Vagina (tissue), 2 donors: ENCODE data around the gene IGSF9.

Experiments used
- CTCF ChIP-seq, 3 experiments: fragments of 450-650 bp in 2 of 3; fragments of 200-600 bp in 1 of 3; sonication (generic) in 1 of 3; IDR thresholded peaks; one replicate each; pipeline ENCODE4 v1.5.1; 2017 to 2019; ENCODE audit warnings: antibody characterized with exemption in 3 of 3, mild to moderate bottlenecking in 2 of 3, moderate library complexity in 2 of 3
- POLR2A ChIP-seq, 2 donors: fragments of 450-650 bp; IDR thresholded peaks; one replicate each; pipeline ENCODE4 v1.6.1; 2017; ENCODE audit warnings: antibody characterized with exemption in 2 of 2, mild to moderate bottlenecking in 2 of 2, moderate library complexity in 2 of 2

GRCh38 chr1:159942632-159943277, 2.7 kb downstream of the IGSF9 start:
- no peak for TF ChIP-seq POLR2A (IDR thresholded peaks at IDR 0.05)
- no peak for TF ChIP-seq CTCF (IDR thresholded peaks at IDR 0.05)
